Left lung (tissue), 10 donors: Measurements from ENCODE around the gene CHRD. TPM values are rescaled to one million over a fixed set of nuclear protein-coding genes. Genes with fewer than 3 reads are reported as not detected.

Experiments
- ATAC-seq: fragments of 200-7000 bp; cut with Tn5 transposase; one replicate; pipeline ENCODE4 v1.9.1; 2020; ENCODE audit warnings: moderate library complexity
- DNase-seq, 4 donors: peaks; one replicate each; pipeline ENCODE4 v3.0.0-alpha.2; 2013 to 2020
- H3K27ac ChIP-seq, 2 donors: fragments of 200-600 bp; sonication (generic) in 1 of 2; one replicate each; pipeline versions ENCODE4 v1.5.0 to v1.8.0; 2020 to 2021
- H3K27me3 ChIP-seq, 2 donors: fragments of 200-600 bp; sonication (generic) in 1 of 2; one replicate each; pipeline versions ENCODE4 v1.5.0 to v1.8.0; 2020 to 2021
- H3K36me3 ChIP-seq, 2 donors: fragments of 200-600 bp; sonication (generic) in 1 of 2; one replicate each; pipeline versions ENCODE4 v1.5.0 to v1.8.0; 2020 to 2021
- H3K4me1 ChIP-seq, 2 donors: fragments of 200-600 bp; one replicate each; pipeline ENCODE4 v1.8.0; 2021
- H3K4me3 ChIP-seq, 2 donors: fragments of 200-600 bp; sonication (generic) in 1 of 2; one replicate each; pipeline versions ENCODE4 v1.5.0 to v1.8.0; 2020 to 2021; ENCODE audit warnings: mild to moderate bottlenecking in 1 of 2
- H3K9me3 ChIP-seq, 2 donors: fragments of 200-600 bp; sonication (generic) in 1 of 2; one replicate each; pipeline versions ENCODE4 v1.5.0 to v1.8.0; 2020 to 2021
- intact Hi-C, 2 donors: fragments of 100-400 bp; cut with DNase I; formaldehyde crosslinking; loops; one replicate each; pipeline versions ENCODE4 v1.11.2 to v1.14.2; 2022
- polyA plus RNA-seq, 6 donors: library from polyadenylated mRNA; unstranded; fragments of 120-200 nt; gene quantifications; one replicate each; pipeline ENCODE4 v1.2.1, GENCODE V29; 2013; ENCODE audit not compliant: insufficient read length in 6 of 6
- total RNA-seq, 2 donors: library from RNA; stranded (reverse); fragmentation: NEBNext Ultra II Directional; extraction: Animal tissue kit (Norgen Biotek cat#: 25700); gene quantifications; one replicate each; pipeline ENCODE4 v1.2.1, GENCODE V29; 2021
- TF ChIP-seq, protein P1 (sequence below), 2 donors: fragments of 200-600 bp; sonication (generic) in 1 of 2; IDR thresholded peaks; one replicate each; pipeline versions ENCODE4 v1.5.0 to v1.8.0; 2021; ENCODE audit warnings: antibody characterized with exemption in 2 of 2
- donor health status: DM: no; HTN: yes; CAD: no.
- donor health status: DM: no; HTN: no; CAD: no.

Gene CHRD
- total and polyA plus RNA-seq, 8 donors: 5.6 to 19.0 (median 13.2) TPM

DNA sequence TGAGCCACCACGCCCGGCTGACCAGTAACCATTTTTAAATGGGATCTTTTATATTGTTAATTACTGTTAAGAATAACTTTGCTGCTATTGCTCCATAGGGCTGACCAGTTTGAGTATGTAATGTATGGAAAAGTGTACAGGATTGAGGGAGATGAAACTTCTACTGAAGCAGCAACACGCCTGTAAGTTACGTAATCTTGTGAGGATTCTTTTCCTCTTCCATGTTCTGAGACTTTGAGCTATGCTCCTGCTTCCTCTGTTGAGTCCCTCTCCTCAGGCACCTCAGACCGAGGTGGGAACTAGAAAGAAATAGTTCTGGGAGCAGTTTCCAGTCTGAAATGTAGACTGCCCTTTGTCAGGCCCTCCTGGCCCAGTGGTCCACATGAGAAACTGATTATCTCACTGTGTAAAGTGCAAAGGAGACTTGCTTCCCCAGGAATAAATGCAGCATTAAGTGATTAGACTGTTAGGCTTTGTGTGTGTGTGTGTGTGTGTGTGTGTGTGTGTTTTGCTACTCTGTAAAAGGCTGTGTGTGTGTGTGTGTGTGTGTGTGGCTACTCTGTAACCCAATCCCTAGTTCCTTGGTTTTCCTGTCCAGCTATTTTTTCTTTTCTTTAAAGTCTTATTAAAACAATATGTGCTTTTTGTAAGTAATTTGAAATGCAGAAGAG, 13.1 kb upstream of the CHRD start:
- H3K27ac ChIP-seq: no peak overlapping the region
- no peak for DNase-seq
- H3K4me1 ChIP-seq: peaks cover 9 to 30% of the 10 kb centered on the region in 2 donors
- H3K36me3 ChIP-seq: peaks cover 0 to 42% of the 10 kb centered on the region in 2 donors
- H3K9me3 ChIP-seq: no peaks in the 10 kb centered on the region
- no peak overlapping the region for H3K4me3 ChIP-seq
- no peak for ATAC-seq
- H3K27me3 ChIP-seq: no peaks in the 10 kb centered on the region
- intact Hi-C loops: no loop called here
- TF ChIP-seq, protein P1, sequence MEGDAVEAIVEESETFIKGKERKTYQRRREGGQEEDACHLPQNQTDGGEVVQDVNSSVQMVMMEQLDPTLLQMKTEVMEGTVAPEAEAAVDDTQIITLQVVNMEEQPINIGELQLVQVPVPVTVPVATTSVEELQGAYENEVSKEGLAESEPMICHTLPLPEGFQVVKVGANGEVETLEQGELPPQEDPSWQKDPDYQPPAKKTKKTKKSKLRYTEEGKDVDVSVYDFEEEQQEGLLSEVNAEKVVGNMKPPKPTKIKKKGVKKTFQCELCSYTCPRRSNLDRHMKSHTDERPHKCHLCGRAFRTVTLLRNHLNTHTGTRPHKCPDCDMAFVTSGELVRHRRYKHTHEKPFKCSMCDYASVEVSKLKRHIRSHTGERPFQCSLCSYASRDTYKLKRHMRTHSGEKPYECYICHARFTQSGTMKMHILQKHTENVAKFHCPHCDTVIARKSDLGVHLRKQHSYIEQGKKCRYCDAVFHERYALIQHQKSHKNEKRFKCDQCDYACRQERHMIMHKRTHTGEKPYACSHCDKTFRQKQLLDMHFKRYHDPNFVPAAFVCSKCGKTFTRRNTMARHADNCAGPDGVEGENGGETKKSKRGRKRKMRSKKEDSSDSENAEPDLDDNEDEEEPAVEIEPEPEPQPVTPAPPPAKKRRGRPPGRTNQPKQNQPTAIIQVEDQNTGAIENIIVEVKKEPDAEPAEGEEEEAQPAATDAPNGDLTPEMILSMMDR (IDR thresholded peaks at IDR 0.05): no peak

DNA sequence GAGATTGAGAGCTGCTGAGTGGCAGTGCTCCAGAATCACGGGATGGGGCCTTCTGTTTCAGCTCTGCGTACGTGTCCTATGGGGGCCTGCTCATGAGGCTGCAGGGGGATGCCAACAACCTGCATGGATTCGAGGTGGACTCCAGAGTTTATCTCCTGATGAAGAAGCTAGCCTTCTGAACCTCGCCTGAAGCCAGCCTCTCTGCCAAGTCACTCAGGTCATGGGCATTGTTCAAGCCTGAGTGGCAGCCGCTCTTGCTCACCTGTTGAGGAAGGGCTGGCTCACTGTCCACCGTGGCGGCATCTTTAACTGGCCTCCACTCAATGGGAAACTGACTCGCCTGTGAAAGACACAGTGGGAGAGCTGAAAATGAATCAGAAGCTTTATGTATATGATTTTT, 11.7 kb upstream of the CHRD start:
- H3K4me3 ChIP-seq: no peak overlapping the region
- ATAC-seq (no peak), DNase-seq (no peak)
- H3K27me3 ChIP-seq: no peaks in the 10 kb centered on the region
- peaks cover 9 to 34% of the 10 kb centered on the region in 2 donors for H3K4me1 ChIP-seq
- no peaks in the 10 kb centered on the region for H3K9me3 ChIP-seq
- TF ChIP-seq, protein P1 (IDR thresholded peaks at IDR 0.05): no peak
- H3K27ac ChIP-seq: no peak overlapping the region
- H3K36me3 ChIP-seq: peaks cover 0 to 42% of the 10 kb centered on the region in 2 donors
- intact Hi-C loops: no loop called here

DNA sequence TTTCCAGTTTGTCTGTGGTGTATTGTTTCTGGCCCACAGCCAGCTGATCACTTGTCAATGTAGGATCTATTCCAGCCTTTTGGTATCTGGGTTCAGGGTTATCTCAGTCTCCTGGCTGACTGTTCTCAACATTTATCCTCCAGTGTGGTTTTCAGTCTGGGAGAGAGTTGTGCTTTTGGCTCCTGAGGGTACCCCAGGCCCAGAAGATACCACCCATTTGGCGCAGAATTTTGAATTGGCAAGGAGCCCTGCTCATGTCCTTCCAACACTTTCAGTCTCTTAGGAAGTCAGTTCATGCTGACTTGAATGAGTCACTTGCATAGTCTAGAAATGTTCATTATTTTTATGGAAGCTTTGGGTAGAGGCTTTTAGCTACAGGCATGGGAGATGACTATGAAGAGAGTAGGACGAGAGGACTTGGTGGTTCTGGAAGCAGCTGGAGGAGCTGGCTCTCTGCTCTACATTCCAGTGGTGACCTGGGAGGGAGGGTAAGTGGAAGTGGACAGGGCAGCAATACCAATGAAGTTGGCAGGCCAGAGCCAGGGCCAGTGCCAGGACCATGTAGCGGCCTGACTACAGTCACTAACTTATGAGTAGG, 11.2 kb upstream of the CHRD start:
- TF ChIP-seq, protein P1 (IDR thresholded peaks at IDR 0.05): no peak
- Histone ChIP-seq H3K4me3 (no peak overlapping the region), H3K27ac (peak overlapping the region in 1 of 2 donors; percentile 2), H3K36me3 (peaks cover 0 to 42% of the 10 kb centered on the region in 2 donors), H3K4me1 (peaks cover 9 to 30% of the 10 kb centered on the region in 2 donors), H3K27me3 (peaks cover 0 to 3% of the 10 kb centered on the region in 2 donors), H3K9me3 (no peaks in the 10 kb centered on the region)
- peak; percentile 39 for ATAC-seq
- intact Hi-C loops: no loop called here
- DNase-seq: peak in 1 of 4 donors; percentile 65

DNA sequence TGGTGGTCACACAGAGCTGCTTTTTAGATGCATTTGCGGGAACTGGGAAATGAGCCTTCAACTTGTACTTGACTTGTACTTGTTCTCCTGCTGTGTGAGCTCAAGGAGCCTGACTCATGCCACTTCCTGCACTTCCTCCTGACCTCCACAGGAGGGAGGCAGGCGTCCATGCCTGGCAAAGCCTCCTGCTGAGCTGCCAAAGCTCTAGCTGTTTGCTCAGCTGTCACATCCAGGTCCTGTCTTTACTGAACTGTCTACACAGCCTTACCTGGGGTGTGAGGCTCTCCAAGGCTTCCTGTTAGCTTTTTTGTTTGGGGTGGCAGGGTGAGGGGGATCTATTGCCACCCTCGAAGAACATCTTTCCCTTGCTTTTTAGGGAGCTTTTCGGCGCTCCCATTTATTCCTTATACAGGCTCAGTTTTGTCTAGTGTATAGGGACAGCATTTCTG, 8.3 kb upstream of the CHRD start:
- ATAC-seq (peak; percentile 98), DNase-seq (peak; percentile 70 to 91 (median 83))
- no peaks in the 10 kb centered on the region for H3K9me3 ChIP-seq
- peaks cover 0 to 17% of the 10 kb centered on the region in 2 donors for H3K4me1 ChIP-seq
- no peak overlapping the region for H3K4me3 ChIP-seq
- H3K36me3 ChIP-seq: peaks cover 0 to 24% of the 10 kb centered on the region in 2 donors
- intact Hi-C loops: loop anchor here in 1 of 2 donors (5.0 kb wide), 1 partner anchor 171 kb away; no protein-coding TSS in a partner anchor
- H3K27ac ChIP-seq: no peak overlapping the region
- peaks cover 0 to 26% of the 10 kb centered on the region in 2 donors for H3K27me3 ChIP-seq
- TF ChIP-seq, protein P1 (IDR thresholded peaks at IDR 0.05): peak; percentile 89 to 94

DNA sequence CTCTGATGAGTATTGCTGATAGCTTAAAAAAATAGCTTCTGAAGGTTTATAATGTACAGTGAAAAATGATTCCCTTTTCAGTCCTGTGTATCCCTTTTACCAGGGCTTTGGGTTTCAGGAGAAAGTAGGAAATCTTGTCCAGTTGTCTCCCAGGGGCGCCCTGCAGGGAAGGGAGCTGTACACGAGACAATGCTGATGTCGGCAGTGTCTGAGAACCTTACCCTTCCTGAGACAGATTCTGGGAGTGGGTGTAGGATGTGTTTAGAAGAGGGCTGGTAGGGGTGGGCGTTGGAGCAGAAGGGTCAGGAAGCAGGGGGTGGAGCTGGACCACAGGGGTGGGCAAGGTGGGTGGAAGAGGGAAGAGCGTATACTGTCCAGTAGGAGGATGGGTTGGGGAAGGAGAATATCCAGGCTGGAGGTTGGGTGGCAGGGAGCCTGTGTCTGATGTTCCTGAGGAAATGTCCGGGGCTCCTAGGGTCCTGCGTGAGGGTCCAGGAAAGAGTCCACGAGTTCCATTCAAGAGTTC, 7.5 kb upstream of the CHRD start:
- TF ChIP-seq, protein P1 (IDR thresholded peaks at IDR 0.05): no peak
- ATAC-seq (no peak), DNase-seq (no peak)
- Histone ChIP-seq H3K9me3 (no peaks in the 10 kb centered on the region), H3K4me3 (no peak overlapping the region), H3K27ac (no peak overlapping the region), H3K4me1 (peaks cover 0 to 17% of the 10 kb centered on the region in 2 donors), H3K27me3 (peaks cover 0 to 34% of the 10 kb centered on the region in 2 donors), H3K36me3 (peaks cover 0 to 18% of the 10 kb centered on the region in 2 donors)
- intact Hi-C loops: loop anchor here in 1 of 2 donors (5.0 kb wide), 1 partner anchor 170 kb away; no protein-coding TSS in a partner anchor
